Measurements from ENCODE around the gene SKIL. TPM values are rescaled to one million over a fixed set of nuclear protein-coding genes. Genes with fewer than 3 reads are reported as not detected.

The SKIL gene
- total and polyA plus RNA-seq, 2 donors (not counting 1 experiment from before 2014, with no cell fraction given), result 7.7 to 145 TPM

DNA sequence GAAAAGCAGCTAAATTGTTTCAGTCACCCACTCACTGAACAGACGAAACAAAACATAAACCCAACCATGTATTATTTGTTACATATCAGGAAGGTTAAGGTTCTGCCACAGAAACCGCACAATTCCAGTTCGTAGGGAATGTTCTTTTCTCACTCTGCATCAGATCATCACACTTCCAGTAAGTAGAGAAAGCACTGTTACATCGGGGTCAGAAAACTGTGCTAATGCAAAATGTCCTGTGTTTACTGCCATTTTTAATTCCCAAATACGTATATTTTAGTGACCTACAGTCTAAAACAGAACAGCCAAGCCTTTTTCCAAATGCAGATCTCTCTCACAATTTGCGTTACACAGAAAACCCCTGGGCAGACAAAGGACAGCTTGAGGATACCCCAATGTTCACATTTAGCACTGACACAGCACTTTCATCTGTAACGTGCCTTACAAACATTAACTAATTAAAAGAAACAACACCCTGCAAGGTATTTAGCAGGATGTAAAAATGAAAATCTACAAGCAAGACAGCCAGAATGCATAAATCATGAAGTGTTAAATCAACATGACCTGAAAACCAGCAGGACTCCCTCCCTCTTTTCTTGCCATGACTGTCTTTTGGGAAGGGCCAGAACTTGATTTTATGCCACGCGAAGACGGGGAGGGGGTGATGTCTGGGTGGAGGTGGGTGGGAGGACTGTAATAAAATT lies 34.8 kb upstream of the SKIL start:
- ATAC-seq (ENCODE audit: low read depth) (no peak), DNase-seq (no peak)
- POLR2A ChIA-PET, result no interaction called here
- Histone ChIP-seq H2AFZ (ENCODE audit: insufficient read depth, low read depth, low read length, poor library complexity, severe bottlenecking) (no peak overlapping the region), H3K9ac (ENCODE audit: low read length) (no peak overlapping the region), H3K4me2 (replicated peaks; ENCODE audit: low read depth, low read length, poor library complexity, severe bottlenecking) (no peak overlapping the region), H3K27ac (ENCODE audit: low read length in 2 of 2) (no peak overlapping the region), H3K36me3 (replicated peaks in 1 of 2; ENCODE audit: control extremely low read depth in 1 of 2, control insufficient read depth in 1 of 2, extremely low read depth in 1 of 2, insufficient read depth in 2 of 2, low read length in 1 of 2) (no peaks in the 10 kb centered on the region), H3K79me2 (ENCODE audit: control insufficient read depth, insufficient read depth, low read length) (no peaks in the 10 kb centered on the region), H3K27me3 (replicated peaks in 1 of 4; ENCODE audit: control extremely low read depth in 1 of 4, control insufficient read depth in 3 of 4, insufficient read depth in 4 of 4, low read length in 3 of 4) (no peaks in the 10 kb centered on the region), H3K9me3 (ENCODE audit: control extremely low read depth in 1 of 3, control insufficient read depth in 2 of 3, insufficient read depth in 1 of 3, low read length in 2 of 3) (peaks cover 0 to 8% (median 0%) of the 10 kb centered on the region in 3 donors), H4K20me1 (ENCODE audit: control insufficient read depth, insufficient read depth, low read length, poor library complexity, severe bottlenecking) (no peaks in the 10 kb centered on the region), H3K4me1 (ENCODE audit: control insufficient read depth in 2 of 2, insufficient read depth in 2 of 2, low read length in 2 of 2) (peaks cover 6% of the 10 kb centered on the region in 2 donors), H3K4me3 (ENCODE audit: control extremely low read depth in 1 of 5, extremely low read depth in 1 of 5, insufficient read depth in 1 of 5, low read depth in 2 of 5, low read length in 4 of 5) (no peak overlapping the region)
- Mint-ChIP-seq H3K27ac (no peak overlapping the region), H3K9me3 (ENCODE audit: insufficient read depth) (no peaks in the 10 kb centered on the region), H3K4me1 (peaks cover 10% of the 10 kb centered on the region), H3K4me3 (no peak overlapping the region), H3K27me3 (no peaks in the 10 kb centered on the region)
- CTCF ChIA-PET, result no interaction called here
- TF ChIP-seq EZH2 (IDR thresholded peaks at IDR 0.05; ENCODE audit: borderline replicate concordance, insufficient read depth, low read depth, low read length, poor library complexity, severe bottlenecking), result no peak
- TF ChIP-seq, protein P1, sequence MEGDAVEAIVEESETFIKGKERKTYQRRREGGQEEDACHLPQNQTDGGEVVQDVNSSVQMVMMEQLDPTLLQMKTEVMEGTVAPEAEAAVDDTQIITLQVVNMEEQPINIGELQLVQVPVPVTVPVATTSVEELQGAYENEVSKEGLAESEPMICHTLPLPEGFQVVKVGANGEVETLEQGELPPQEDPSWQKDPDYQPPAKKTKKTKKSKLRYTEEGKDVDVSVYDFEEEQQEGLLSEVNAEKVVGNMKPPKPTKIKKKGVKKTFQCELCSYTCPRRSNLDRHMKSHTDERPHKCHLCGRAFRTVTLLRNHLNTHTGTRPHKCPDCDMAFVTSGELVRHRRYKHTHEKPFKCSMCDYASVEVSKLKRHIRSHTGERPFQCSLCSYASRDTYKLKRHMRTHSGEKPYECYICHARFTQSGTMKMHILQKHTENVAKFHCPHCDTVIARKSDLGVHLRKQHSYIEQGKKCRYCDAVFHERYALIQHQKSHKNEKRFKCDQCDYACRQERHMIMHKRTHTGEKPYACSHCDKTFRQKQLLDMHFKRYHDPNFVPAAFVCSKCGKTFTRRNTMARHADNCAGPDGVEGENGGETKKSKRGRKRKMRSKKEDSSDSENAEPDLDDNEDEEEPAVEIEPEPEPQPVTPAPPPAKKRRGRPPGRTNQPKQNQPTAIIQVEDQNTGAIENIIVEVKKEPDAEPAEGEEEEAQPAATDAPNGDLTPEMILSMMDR (IDR thresholded peaks at IDR 0.05), result no peak
- 100% methylated on average over 2 of the region's 10 CpGs for WGBS (ENCODE audit: insufficient coverage)
- intact Hi-C loops (cut with micrococcal nuclease), result no loop called here

DNA sequence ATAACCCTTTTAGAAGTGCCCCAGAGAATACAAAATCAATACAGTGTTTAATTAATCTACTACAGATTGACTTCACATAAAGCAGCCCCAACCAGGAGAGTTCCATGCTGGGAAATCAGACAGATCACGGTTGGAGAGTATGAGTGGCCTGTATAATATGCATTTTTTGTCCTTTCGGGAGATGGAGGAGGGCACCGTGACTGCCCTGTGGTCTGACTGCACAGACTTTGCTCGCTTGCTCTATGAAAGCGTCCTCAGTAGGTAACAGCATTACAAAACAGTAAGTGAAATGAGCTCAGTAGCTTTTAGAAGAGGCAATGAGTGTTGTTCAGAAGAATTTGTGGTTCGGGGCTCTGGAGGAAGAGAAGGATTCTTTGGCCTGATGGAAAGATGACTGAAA lies 34.2 kb upstream of the SKIL start:
- Mint-ChIP-seq H3K4me3 (no peak overlapping the region), H3K27ac (no peak overlapping the region), H3K27me3 (no peaks in the 10 kb centered on the region), H3K4me1 (peaks cover 10% of the 10 kb centered on the region), H3K9me3 (ENCODE audit: insufficient read depth) (no peaks in the 10 kb centered on the region)
- no peaks in the 10 kb centered on the region for H3K27me3 ChIP-seq (replicated peaks in 1 of 4; ENCODE audit: control extremely low read depth in 1 of 4, control insufficient read depth in 3 of 4, insufficient read depth in 4 of 4, low read length in 3 of 4)
- peaks cover 6% of the 10 kb centered on the region in 2 donors for H3K4me1 ChIP-seq (ENCODE audit: control insufficient read depth in 2 of 2, insufficient read depth in 2 of 2, low read length in 2 of 2)
- H3K4me2 ChIP-seq (replicated peaks; ENCODE audit: low read depth, low read length, poor library complexity, severe bottlenecking), result no peak overlapping the region
- no peak overlapping the region for H3K9ac ChIP-seq (ENCODE audit: low read length)
- intact Hi-C loops (cut with micrococcal nuclease), result no loop called here
- H2AFZ ChIP-seq (ENCODE audit: insufficient read depth, low read depth, low read length, poor library complexity, severe bottlenecking), result no peak overlapping the region
- WGBS (ENCODE audit: insufficient coverage), result 98% methylated on average over 4 of the region's 6 CpGs
- no peaks in the 10 kb centered on the region for H4K20me1 ChIP-seq (ENCODE audit: control insufficient read depth, insufficient read depth, low read length, poor library complexity, severe bottlenecking)
- ChIA-PET CTCF (interaction anchor here (0.6 to 0.7 kb wide), 3 partner anchors 42 to 488 kb away, joined by 3 to 4 read pairs (median 3); no protein-coding TSS in a partner anchor), POLR2A (no interaction called here)
- no peaks in the 10 kb centered on the region for H3K36me3 ChIP-seq (replicated peaks in 1 of 2; ENCODE audit: control extremely low read depth in 1 of 2, control insufficient read depth in 1 of 2, extremely low read depth in 1 of 2, insufficient read depth in 2 of 2, low read length in 1 of 2)
- DNase-seq (no peak), ATAC-seq (ENCODE audit: low read depth) (no peak)
- no peak overlapping the region for H3K27ac ChIP-seq (ENCODE audit: low read length in 2 of 2)
- no peak overlapping the region for H3K4me3 ChIP-seq (ENCODE audit: control extremely low read depth in 1 of 5, extremely low read depth in 1 of 5, insufficient read depth in 1 of 5, low read depth in 2 of 5, low read length in 4 of 5)
- TF ChIP-seq, protein P1 (IDR thresholded peaks at IDR 0.05), result no peak
- no peak for TF ChIP-seq EZH2 (IDR thresholded peaks at IDR 0.05; ENCODE audit: borderline replicate concordance, insufficient read depth, low read depth, low read length, poor library complexity, severe bottlenecking)
- H3K79me2 ChIP-seq (ENCODE audit: control insufficient read depth, insufficient read depth, low read length), result no peaks in the 10 kb centered on the region
- H3K9me3 ChIP-seq (ENCODE audit: control extremely low read depth in 1 of 3, control insufficient read depth in 2 of 3, insufficient read depth in 1 of 3, low read length in 2 of 3), result peaks cover 0 to 9% (median 0%) of the 10 kb centered on the region in 3 donors
